IMR-90 (cell line): ENCODE data around the gene RCAN2. TPM values are rescaled to one million over a fixed set of nuclear protein-coding genes. Genes with fewer than 3 reads are reported as not detected.

Source experiments
- ATAC-seq: fragments of 200-7000 bp; cut with Tn5 transposase; 2 replicates; pipeline ENCODE4 v1.9.1; 2020; ENCODE audit warnings: low read depth, mild to moderate bottlenecking, moderate library complexity
- BruUV-seq: library from RNA; stranded (reverse); fragments of 400-500 nt; replicated peaks from 2 replicates; lab custom pipeline; 2021; lab: Mats Ljungman, UMichigan
- CTCF ChIA-PET: fragments of 300-600 bp; formaldehyde crosslinking; extraction: SDS; loops from one replicate; lab custom pipeline; 2021; ENCODE audit warnings: antibody characterized with exemption; lab: Yijun Ruan, JAX
- POLR2A ChIA-PET: fragments of 300-600 bp; sonication (Branson Sonifier 250); formaldehyde crosslinking; loops from one replicate; lab custom pipeline; 2022; ENCODE audit warnings: antibody characterized with exemption; ENCODE audit not compliant: unreplicated experiment; lab: Charles Lee
- DNase-seq: peaks from one replicate; pipeline ENCODE4 v3.0.0; 2013
- H2AFZ ChIP-seq: replicated peaks from 2 replicates; pipeline ENCODE3; 2013; ENCODE audit warnings: low read length, mild to moderate bottlenecking; ENCODE audit not compliant: poor library complexity
- H2AK5ac ChIP-seq: 2 replicates; pipeline ENCODE4 v1.6.1; 2013; ENCODE audit warnings: low read depth, low read length, inconsistent platforms
- H2AK9ac ChIP-seq: replicated peaks from 2 replicates; pipeline ENCODE3; 2013; ENCODE audit warnings: mild to moderate bottlenecking, low read depth, low read length, moderate library complexity; ENCODE audit not compliant: poor library complexity
- H2BK120ac ChIP-seq: 2 replicates; pipeline ENCODE4 v1.6.1; 2013; ENCODE audit warnings: low read depth, low read length, inconsistent platforms
- H2BK15ac ChIP-seq: 3 replicates; pipeline ENCODE4 v1.6.1; 2013; ENCODE audit warnings: low read depth, low read length, inconsistent platforms
- H2BK20ac ChIP-seq: 2 replicates; pipeline ENCODE4 v1.6.1; 2013; ENCODE audit warnings: low read depth, mild to moderate bottlenecking, inconsistent platforms, low read length, moderate library complexity
- H2BK5ac ChIP-seq: 2 replicates; pipeline ENCODE4 v1.6.1; 2013; ENCODE audit warnings: mild to moderate bottlenecking, low read depth, low read length, inconsistent platforms; ENCODE audit not compliant: poor library complexity, severe bottlenecking
- H3K14ac ChIP-seq: replicated peaks from 2 replicates; pipeline ENCODE4 v1.6.1; 2013; ENCODE audit warnings: low read depth, low read length, inconsistent platforms
- H3K18ac ChIP-seq: 2 replicates; pipeline ENCODE4 v1.6.1; 2013; ENCODE audit warnings: low read depth, low read length, control low read depth
- H3K23ac ChIP-seq: 2 replicates; pipeline ENCODE4 v1.6.1; 2013; ENCODE audit warnings: low read depth, low read length, inconsistent platforms
- H3K27ac ChIP-seq: 2 replicates; pipeline ENCODE4 v1.5.1; 2013; ENCODE audit warnings: mild to moderate bottlenecking, control low read depth, low read length; ENCODE audit not compliant: insufficient read depth
- H3K27me3 ChIP-seq: 2 replicates; pipeline ENCODE4 v1.6.1; 2013; ENCODE audit warnings: low read length; ENCODE audit not compliant: control insufficient read depth, insufficient read depth
- H3K36me3 ChIP-seq: 2 replicates; pipeline ENCODE4 v1.6.1; 2013; ENCODE audit warnings: low read length, mixed read lengths; ENCODE audit not compliant: control insufficient read depth, insufficient read depth
- H3K4ac ChIP-seq: 2 replicates; pipeline ENCODE4 v1.6.1; 2013; ENCODE audit warnings: low read depth, low read length, inconsistent platforms
- H3K4me1 ChIP-seq: 2 replicates; pipeline ENCODE4 v1.6.1; 2013; ENCODE audit warnings: low read length, mixed read lengths; ENCODE audit not compliant: control insufficient read depth, insufficient read depth
- H3K4me2 ChIP-seq: 2 replicates; pipeline ENCODE4 v1.6.1; 2013; ENCODE audit warnings: low read depth, mild to moderate bottlenecking, control low read depth, low read length, moderate library complexity
- H3K4me3 ChIP-seq: 2 replicates; pipeline ENCODE4 v1.5.1; 2013; ENCODE audit warnings: low read depth, mild to moderate bottlenecking, control low read depth, low read length, moderate library complexity; ENCODE audit not compliant: insufficient read depth
- H3K56ac ChIP-seq: 2 replicates; pipeline ENCODE4 v1.6.1; 2013; ENCODE audit warnings: low read length, inconsistent platforms; ENCODE audit not compliant: insufficient read depth; ENCODE audit errors: extremely low read depth
- H3K79me1 ChIP-seq, 2 experiments: 2 replicates each; pipeline ENCODE4 v1.6.1; 2013; ENCODE audit warnings: low read length in 2 of 2, inconsistent platforms in 1 of 2, low read depth in 1 of 2
- H3K9ac ChIP-seq: 2 replicates; pipeline ENCODE4 v1.6.1; 2013; ENCODE audit warnings: low read depth, low read length, control low read depth
- H3K9me1 ChIP-seq: 2 replicates; pipeline ENCODE4 v1.6.1; 2013; ENCODE audit warnings: low read length, inconsistent platforms; ENCODE audit not compliant: insufficient read depth
- H3K9me3 ChIP-seq: 2 replicates; pipeline ENCODE4 v1.6.1; 2013; ENCODE audit warnings: low read length; ENCODE audit not compliant: control insufficient read depth, insufficient read depth
- H4K20me1 ChIP-seq: 2 replicates; pipeline ENCODE4 v1.6.1; 2013; ENCODE audit warnings: low read length, inconsistent platforms; ENCODE audit not compliant: insufficient read depth
- H4K5ac ChIP-seq: 2 replicates; pipeline ENCODE4 v1.6.1; 2013; ENCODE audit warnings: mild to moderate bottlenecking, low read depth, low read length, control low read depth
- H4K8ac ChIP-seq, 2 experiments: 2 replicates each; pipeline ENCODE4 v1.6.1; 2013; ENCODE audit warnings: low read depth in 2 of 2, low read length in 2 of 2, control low read depth in 1 of 2, inconsistent platforms in 1 of 2
- H4K91ac ChIP-seq: 2 replicates; pipeline ENCODE4 v1.6.1; 2013; ENCODE audit warnings: low read depth, low read length, inconsistent platforms; ENCODE audit not compliant: insufficient read depth
- CHD1 ChIP-seq: IDR thresholded peaks from 2 replicates; pipeline ENCODE4 v1.6.1; 2012; ENCODE audit warnings: low read depth, low read length, improper control_type of control experiment
- FOS ChIP-seq: fragments of 150-350 bp; IDR thresholded peaks from 2 replicates; pipeline ENCODE4 v1.6.1; 2016; ENCODE audit warnings: low read depth, low read length
- MXI1 ChIP-seq: IDR thresholded peaks from 2 replicates; pipeline ENCODE4 v1.6.1; 2012; ENCODE audit warnings: low read depth, mild to moderate bottlenecking, low read length, moderate library complexity, borderline replicate concordance
- NFE2L2 ChIP-seq: fragments of 150-350 bp; IDR thresholded peaks from 2 replicates; pipeline ENCODE4 v1.6.1; 2016; ENCODE audit warnings: low read depth, mild to moderate bottlenecking, low read length
- RAD21 ChIP-seq: IDR thresholded peaks from 2 replicates; pipeline ENCODE4 v1.6.1; 2012; ENCODE audit warnings: low read length, improper control_type of control experiment
- RCOR1 ChIP-seq: IDR thresholded peaks from 2 replicates; pipeline ENCODE4 v1.6.1; 2012; ENCODE audit warnings: mild to moderate bottlenecking, low read length, improper control_type of control experiment; ENCODE audit not compliant: insufficient replicate concordance
- WGBS, 2 experiments: methylation state at CpG; one replicate each; pipeline versions ENCODE4 v1.1.5 to v1.1.7; 2013; ENCODE audit warnings: missing lambda C conversion rate in 2 of 2; ENCODE audit not compliant: insufficient read length in 1 of 2; ENCODE audit errors: extremely low coverage in 2 of 2; 5-methylcytosine and 5-hydroxymethylcytosine counted together
- dilution Hi-C: fragments of 300-500 bp; cut with HindIII; formaldehyde crosslinking; loops from one replicate; pipeline ENCODE4 v1.14.3; 2018; ENCODE audit warnings: low sequenced_read_pairs; ENCODE audit not compliant: unreplicated experiment
- in situ Hi-C: fragments of 300-500 bp; cut with MboI; formaldehyde crosslinking; loops from 3 replicates; pipeline ENCODE4 v1.14.3; 2019; ENCODE audit warnings: low sequenced_read_pairs, inconsistent platforms, mixed read lengths
- intact Hi-C: fragments of 100-400 bp; cut with micrococcal nuclease; formaldehyde crosslinking; loops from 2 replicates; pipeline ENCODE4 v1.10.0; 2022
- polyA plus RNA-seq, 3 experiments: library from polyadenylated mRNA; depleted of rRNA; stranded (reverse); fragments of >200 nt; gene quantifications; 2 replicates each; pipeline ENCODE4 v1.2.3, GENCODE V29; 2012; ENCODE audit warnings: low replicate concordance in 1 of 3
- total RNA-seq: library from RNA; depleted of rRNA; stranded (reverse); fragments of >200 nt; gene quantifications from 2 replicates; pipeline ENCODE4 v1.2.3, GENCODE V29; 2012
- TF ChIP-seq, protein P1 (sequence below): conservative IDR thresholded peaks from 2 replicates; pipeline ENCODE4 v1.5.1; 2012; ENCODE audit warnings: mild to moderate bottlenecking, low read depth, low read length, improper control_type of control experiment

RCAN2 gene
- total and polyA plus RNA-seq, 2 of the 4 experiments (the other 2 are of a cell fraction): 1.3 to 1.8 TPM

- no peaks in the 10 kb centered on the region for H3K9me1 ChIP-seq
- H2BK15ac ChIP-seq: no peak overlapping the region
- ATAC-seq: no peak
- H2BK20ac ChIP-seq: no peak overlapping the region
- intact Hi-C loops (no loop called here), in situ Hi-C loops (no loop called here), dilution Hi-C loops (no loop called here)
- DNase-seq: no peak
- H3K9ac ChIP-seq: no peak overlapping the region
- no peak overlapping the region for H2AK9ac ChIP-seq
- H3K18ac ChIP-seq: no peak overlapping the region
- H4K5ac ChIP-seq: no peak overlapping the region
- H3K56ac ChIP-seq: no peak overlapping the region
- WGBS, 2 experiments: no CpG with 5 or more reads among the region's 2 CpGs
- no peak overlapping the region for H4K91ac ChIP-seq
- H3K79me1 ChIP-seq: no peaks in the 10 kb centered on the region
- CTCF ChIA-PET: no interaction called here
- no peak overlapping the region for H3K23ac ChIP-seq
- no peak overlapping the region for H3K27ac ChIP-seq
- no TSS peak for BruUV-seq
- no peak overlapping the region for H3K14ac ChIP-seq
- no peaks in the 10 kb centered on the region for H4K20me1 ChIP-seq
- no peak overlapping the region for H2BK5ac ChIP-seq
- H3K4me1 ChIP-seq: no peaks in the 10 kb centered on the region
- TF ChIP-seq RAD21 (no peak), FOS (no peak), RCOR1 (no peak), CHD1 (no peak), MXI1 (no peak), NFE2L2 (no peak)
- TF ChIP-seq, protein P1, sequence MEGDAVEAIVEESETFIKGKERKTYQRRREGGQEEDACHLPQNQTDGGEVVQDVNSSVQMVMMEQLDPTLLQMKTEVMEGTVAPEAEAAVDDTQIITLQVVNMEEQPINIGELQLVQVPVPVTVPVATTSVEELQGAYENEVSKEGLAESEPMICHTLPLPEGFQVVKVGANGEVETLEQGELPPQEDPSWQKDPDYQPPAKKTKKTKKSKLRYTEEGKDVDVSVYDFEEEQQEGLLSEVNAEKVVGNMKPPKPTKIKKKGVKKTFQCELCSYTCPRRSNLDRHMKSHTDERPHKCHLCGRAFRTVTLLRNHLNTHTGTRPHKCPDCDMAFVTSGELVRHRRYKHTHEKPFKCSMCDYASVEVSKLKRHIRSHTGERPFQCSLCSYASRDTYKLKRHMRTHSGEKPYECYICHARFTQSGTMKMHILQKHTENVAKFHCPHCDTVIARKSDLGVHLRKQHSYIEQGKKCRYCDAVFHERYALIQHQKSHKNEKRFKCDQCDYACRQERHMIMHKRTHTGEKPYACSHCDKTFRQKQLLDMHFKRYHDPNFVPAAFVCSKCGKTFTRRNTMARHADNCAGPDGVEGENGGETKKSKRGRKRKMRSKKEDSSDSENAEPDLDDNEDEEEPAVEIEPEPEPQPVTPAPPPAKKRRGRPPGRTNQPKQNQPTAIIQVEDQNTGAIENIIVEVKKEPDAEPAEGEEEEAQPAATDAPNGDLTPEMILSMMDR: no peak
- no peak overlapping the region for H2BK120ac ChIP-seq
- H3K4me2 ChIP-seq: no peak overlapping the region
- no peaks in the 10 kb centered on the region for H3K27me3 ChIP-seq
- no peak overlapping the region for H2AFZ ChIP-seq
- H4K8ac ChIP-seq: no peak overlapping the region
- H3K9me3 ChIP-seq: no peaks in the 10 kb centered on the region
- H2AK5ac ChIP-seq: no peak overlapping the region
- no peak overlapping the region for H3K4ac ChIP-seq
- POLR2A ChIA-PET: no interaction called here
- no peaks in the 10 kb centered on the region for H3K36me3 ChIP-seq
- no peak overlapping the region for H3K4me3 ChIP-seq
Measured at GRCh38 chr6:46254946-46255345, 236.3 kb downstream of the RCAN2 start.
